ENCODE measurements around the gene KCND2.
"Not testable (repeated sequence)": the region's sequence is repeated elsewhere in the genome, so short reads cannot be mapped to it uniquely, and the experiment has no call there.

KCND2 gene

DNA sequence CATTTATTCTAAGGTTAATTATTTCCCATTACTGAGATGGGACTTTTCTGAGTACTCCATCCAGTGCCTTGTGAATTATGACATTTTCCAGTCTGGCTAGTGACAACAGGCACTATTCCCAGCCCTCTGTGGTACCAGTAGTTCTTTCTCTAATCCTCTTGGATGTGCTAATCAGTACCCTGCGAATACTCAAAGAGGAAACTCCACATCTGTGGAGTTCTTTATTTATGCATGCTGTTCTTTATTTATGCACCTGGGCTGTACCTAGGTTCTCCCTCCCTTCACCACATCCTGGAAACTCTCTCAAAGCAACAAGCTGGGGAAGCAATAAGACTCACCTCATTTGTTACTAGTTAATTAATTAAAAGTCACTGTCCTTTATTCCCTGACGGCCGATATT, 501.5 kb downstream of the KCND2 start:
- no peak for DNase-seq

DNA sequence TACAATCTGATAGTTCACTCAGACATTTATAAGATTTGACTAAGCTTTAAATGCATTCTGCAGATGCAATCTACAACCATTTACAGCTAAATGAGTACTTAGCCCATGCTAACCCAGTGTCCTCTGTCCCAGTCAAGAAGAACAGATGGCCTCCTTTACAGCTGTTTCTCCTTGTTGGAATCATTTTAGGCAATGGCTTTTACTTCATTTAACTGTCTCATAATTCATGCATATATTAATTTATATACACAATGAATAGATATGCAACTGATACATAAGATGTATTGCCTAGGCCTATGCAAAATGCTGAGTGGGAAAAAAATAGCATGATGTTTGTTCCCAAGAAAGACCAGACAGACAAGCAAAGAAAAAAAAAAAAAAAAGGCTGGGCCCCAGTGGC, 502.8 kb downstream of the KCND2 start:
- no peak for DNase-seq

- not testable (repeated sequence) for DNase-seq
Observed at GRCh38 chr7:120779078-120779477, 506.1 kb downstream of the KCND2 start.

GRCh38 chr7:120780451-120780850, 507.5 kb downstream of the KCND2 start:
- DNase-seq: not testable (repeated sequence)

- no peak for DNase-seq
Observed at GRCh38 chr7:120780938-120781337, 508.0 kb downstream of the KCND2 start.

DNA sequence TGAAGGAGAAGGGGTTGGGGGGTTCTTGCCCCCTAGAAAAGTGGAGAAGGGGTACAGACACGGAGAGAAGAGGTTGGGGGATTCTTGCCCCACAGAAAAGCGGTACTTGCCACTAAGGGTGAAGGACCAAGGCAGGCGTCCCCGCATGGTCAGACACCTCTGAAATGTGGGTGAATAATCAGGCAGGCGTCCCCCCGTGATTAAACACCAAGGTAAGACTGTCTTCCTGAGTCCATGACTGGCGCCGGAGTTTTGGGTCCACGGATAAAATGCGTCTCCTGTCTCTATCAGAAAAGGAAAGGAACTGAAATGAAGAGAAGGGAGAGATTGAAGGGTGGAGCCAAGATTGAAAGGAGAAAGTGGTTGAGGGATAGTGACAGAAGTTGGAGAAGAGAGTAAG, 508.9 kb downstream of the KCND2 start:
- DNase-seq: not testable (repeated sequence)

- no peak for DNase-seq
Observed at GRCh38 chr7:120783273-120783672, 510.3 kb downstream of the KCND2 start.

GRCh38 chr7:120783721-120784120, 510.7 kb downstream of the KCND2 start:
- no peak for DNase-seq

GRCh38 chr7:120785095-120785494, 512.1 kb downstream of the KCND2 start:
- no peak for DNase-seq

- peak in 1 of 2 experiments; percentile 67 for DNase-seq
Observed at GRCh38 chr7:120792091-120792860, 519.3 kb downstream of the KCND2 start.

DNA sequence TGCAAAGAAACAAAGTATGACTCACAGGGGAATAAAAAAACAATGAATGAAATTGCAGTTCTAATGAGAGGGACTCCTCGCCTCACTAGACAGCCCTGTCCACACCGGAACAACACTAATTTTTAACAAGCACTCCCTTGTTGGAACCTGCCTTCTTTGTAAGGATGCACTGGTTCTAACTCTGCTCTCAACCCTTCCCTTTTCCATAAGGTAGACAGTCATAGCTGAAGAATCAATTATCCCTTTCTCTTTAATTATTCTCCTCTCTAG, 519.8 kb downstream of the KCND2 start:
- DNase-seq: no peak

DNA sequence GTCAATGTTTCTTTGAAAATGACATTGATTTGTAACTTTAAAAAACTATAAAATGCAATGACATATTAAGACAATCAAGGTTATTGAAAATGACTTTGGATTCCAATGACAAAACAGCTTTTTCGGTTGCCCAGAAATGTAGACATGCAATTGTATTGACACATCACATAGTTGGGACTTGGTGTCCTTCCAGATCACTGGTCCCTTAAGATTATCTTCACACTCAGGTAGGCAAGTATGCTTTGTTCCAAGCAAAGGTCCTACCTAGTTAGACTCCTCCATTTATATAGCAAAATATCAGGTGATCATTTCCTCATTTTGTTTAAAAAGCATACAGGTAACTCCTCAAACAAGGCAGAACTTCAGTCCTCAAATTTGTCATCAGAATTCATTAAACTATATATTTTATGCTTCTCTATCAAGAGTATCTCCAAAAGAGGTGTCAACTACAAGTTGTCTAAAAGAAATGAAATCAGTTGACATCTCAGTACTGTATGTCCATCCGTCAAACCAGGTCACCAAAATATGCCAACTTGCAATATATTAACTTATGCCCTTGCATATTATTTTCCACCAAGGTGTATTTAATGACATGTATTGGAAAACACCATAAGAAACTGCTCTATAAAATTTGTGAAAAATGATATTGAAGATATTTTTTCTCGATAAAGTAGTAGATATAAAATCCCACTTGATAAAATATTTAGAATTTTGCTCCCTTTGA, 520.4 kb downstream of the KCND2 start:
- no peak for DNase-seq

DNA sequence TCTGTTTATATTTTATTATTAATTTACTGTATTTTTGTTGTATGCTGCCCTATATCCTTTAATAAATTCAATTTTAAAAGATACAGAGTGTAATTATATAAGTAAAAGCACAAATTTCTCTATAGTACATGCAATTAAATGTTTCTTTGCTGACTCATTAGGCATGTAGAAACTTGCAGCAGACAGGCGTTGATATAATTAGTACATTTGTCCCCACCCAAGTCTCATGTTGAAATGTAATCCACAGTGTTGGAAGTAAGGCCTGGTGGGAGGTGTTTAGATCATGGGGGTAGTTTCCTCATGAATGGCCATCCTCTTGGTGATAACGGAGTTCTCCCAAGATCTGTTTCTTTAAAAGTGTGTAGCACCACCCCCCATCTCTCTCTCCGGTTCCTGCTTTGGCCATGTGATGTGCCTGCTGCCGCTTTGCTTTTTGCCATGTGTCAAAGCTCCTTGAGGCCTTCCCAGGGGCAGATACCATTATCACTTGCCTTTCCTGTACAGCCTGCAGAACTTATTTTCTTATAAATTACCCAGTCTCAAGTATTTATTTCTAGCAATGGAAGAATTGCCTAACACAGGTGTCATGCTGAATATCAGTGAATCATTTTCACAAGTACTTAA, 521.2 kb downstream of the KCND2 start:
- DNase-seq: no peak

- DNase-seq: no peak
Observed at GRCh38 chr7:120797026-120797645, 524.2 kb downstream of the KCND2 start.

GRCh38 chr7:120799147-120799546, 526.2 kb downstream of the KCND2 start:
- DNase-seq: no peak

Measured in SW 1271 (cell line).